Psoas muscle (tissue), 8 donors: Measurements from ENCODE around the gene PGAM5. TPM values are rescaled to one million over a fixed set of nuclear protein-coding genes. Genes with fewer than 3 reads are reported as not detected.

Experiments
- ATAC-seq, 4 donors: fragments of 200-7000 bp; cut with Tn5 transposase; one replicate each; pipeline ENCODE4 v1.9.1; 2020; ENCODE audit warnings: moderate library complexity in 3 of 4, mild to moderate bottlenecking in 2 of 4
- DNase-seq, 2 donors: peaks; one replicate each; pipeline ENCODE4 v3.0.0-alpha.2; 2020
- H3K27ac ChIP-seq: fragments of 200-600 bp; one replicate; pipeline ENCODE4 v1.8.0; 2022
- H3K27me3 ChIP-seq, 3 donors: fragments of 200-600 bp in 1 of 3; one replicate each; pipeline versions ENCODE4 v1.6.1 to v1.8.0; 2013 to 2022; ENCODE audit warnings: low read length in 2 of 3, mild to moderate bottlenecking in 2 of 3, moderate library complexity in 1 of 3; ENCODE audit not compliant: insufficient read depth in 3 of 3
- H3K36me3 ChIP-seq, 2 donors: fragments of 200-600 bp in 1 of 2; one replicate each; pipeline versions ENCODE4 v1.6.1 to v1.8.0; 2013 to 2022; ENCODE audit warnings: low read depth in 1 of 2, mild to moderate bottlenecking in 1 of 2, moderate library complexity in 1 of 2; ENCODE audit not compliant: insufficient read depth in 1 of 2
- H3K4me1 ChIP-seq: fragments of 200-600 bp; one replicate; pipeline ENCODE4 v1.8.0; 2022
- H3K4me3 ChIP-seq: fragments of 200-600 bp; one replicate; pipeline ENCODE4 v1.8.0; 2022; ENCODE audit warnings: mild to moderate bottlenecking
- H3K9me3 ChIP-seq: fragments of 200-600 bp; one replicate; pipeline ENCODE4 v1.8.0; 2022
- CTCF ChIP-seq: fragments of 200-600 bp; IDR thresholded peaks from one replicate; pipeline ENCODE4 v1.8.0; 2022; ENCODE audit warnings: antibody characterized with exemption
- WGBS, 3 donors: extraction: QIAGEN DNeasy Blood & Tissue Kit; methylation state at CpG; one replicate each; pipeline versions ENCODE4 v1.1.6 to v1.1.7; 2013; 5-methylcytosine and 5-hydroxymethylcytosine counted together
- intact Hi-C, 2 donors: fragments of 100-400 bp; cut with DNase I; formaldehyde crosslinking; loops; one replicate each; pipeline versions ENCODE4 v1.11.0 to v1.14.2; 2022
- polyA plus RNA-seq, 3 donors: library from polyadenylated mRNA; stranded (reverse); fragments of 200-250 nt; gene quantifications; one replicate each; pipeline ENCODE4 v1.2.3, GENCODE V29; 2013
- total RNA-seq, 4 donors: library from RNA; stranded (reverse); fragmentation: NEBNext Ultra II Directional in 2 of 4; extraction: Animal tissue kit (Norgen Biotek cat#: 25700) in 2 of 4; gene quantifications; one replicate each; pipeline versions ENCODE4 v1.2.1 to v1.2.4, GENCODE V29; 2021 to 2023
- donor health status: healthy with polysubstance abuse.
- donor health status: DM: no; HTN: no; CAD: no; lungs with moderate emphysema.
- donor health status: Bipolar disorder and iron deficiency.
- donor health status: healthy.
- donor health status: DM: yes; HTN: yes; CAD: no.
- donor health status: DM: no; HTN: no; CAD: no.
- donor health status: DM: no; HTN: no; CAD: no.
- donor health status: DM: yes; HTN: yes; CAD: no.

Gene PGAM5
- total and polyA plus RNA-seq, 7 donors = 25.3 to 62.0 (median 47.2) TPM

GRCh38 chr12:132771126-132771838 lies 60.6 kb downstream of the PGAM5 start:
- no peak overlapping the region for H3K27ac ChIP-seq
- TF ChIP-seq CTCF = no peak
- DNase-seq (no peak), ATAC-seq (no peak)
- intact Hi-C loops = loop anchor here in 1 of 2 donors (5.0 kb wide), 1 partner anchor 36 kb away; no protein-coding TSS in a partner anchor
- H3K4me1 ChIP-seq = peaks cover 14% of the 10 kb centered on the region
- peaks cover 5 to 65% of the 10 kb centered on the region in 2 donors for H3K36me3 ChIP-seq
- no peaks in the 10 kb centered on the region for H3K9me3 ChIP-seq
- 91 to 93% (median 92%) methylated on average over 15 of the region's 15 CpGs for WGBS, 3 donors
- H3K4me3 ChIP-seq = no peak overlapping the region
- no peaks in the 10 kb centered on the region for H3K27me3 ChIP-seq

Other genes with a start within 250 kb of the PGAM5 start
- 10 to 100 TPM; 40.1 to 54.5 (median 43.0) TPM for gene FBRSL1, start 220.7 kb upstream of the PGAM5 start, total RNA-seq
- 10 to 100 TPM; 23.0 to 37.8 (median 32.8) TPM for gene FBRSL1, start 220.7 kb upstream of the PGAM5 start, polyA plus RNA-seq
- under 1 TPM in 1 of 4 donors, not detected in 3; 0.32 TPM for gene LRCOL1, start 100.3 kb upstream of the PGAM5 start, total RNA-seq
- gene LRCOL1, start 100.3 kb upstream of the PGAM5 start, polyA plus RNA-seq = under 1 TPM in 1 of 3 donors, not detected in 2; 0.13 TPM
- not detected for gene P2RX2, start 92.1 kb upstream of the PGAM5 start, total RNA-seq
- under 1 TPM in 1 of 3 donors, not detected in 2; 0.01 TPM for gene P2RX2, start 92.1 kb upstream of the PGAM5 start, polyA plus RNA-seq
- gene POLE, start 23.5 kb upstream of the PGAM5 start, total RNA-seq = 10 to 100 TPM in 3 of 4 donors, 1 to 10 TPM in 1; 6.7 to 15.1 (median 11.7) TPM
- 1 to 10 TPM; 4.2 to 6.0 (median 5.4) TPM for gene POLE, start 23.5 kb upstream of the PGAM5 start, polyA plus RNA-seq
- gene PXMP2, start 23.3 kb upstream of the PGAM5 start, total RNA-seq = 10 to 100 TPM; 13.1 to 36.8 (median 19.3) TPM
- gene PXMP2, start 23.3 kb upstream of the PGAM5 start, polyA plus RNA-seq = 10 to 100 TPM; 22.4 to 28.7 (median 23.7) TPM
- gene ANKLE2, start 51.0 kb downstream of the PGAM5 start, total RNA-seq = 10 to 100 TPM; 25.0 to 56.2 (median 31.8) TPM
- 10 to 100 TPM; 24.1 to 43.5 (median 29.7) TPM for gene ANKLE2, start 51.0 kb downstream of the PGAM5 start, polyA plus RNA-seq
- gene GOLGA3, start 118.0 kb downstream of the PGAM5 start, total RNA-seq = 10 to 100 TPM; 25.2 to 40.8 (median 31.5) TPM
- gene GOLGA3, start 118.0 kb downstream of the PGAM5 start, polyA plus RNA-seq = 10 to 100 TPM in 2 of 3 donors, 1 to 10 TPM in 1; 7.5 to 32.6 (median 14.0) TPM
- 10 to 100 TPM in 2 of 4 donors, 1 to 10 TPM in 2; 7.9 to 13.8 (median 11.3) TPM for gene CHFR, start 176.8 kb downstream of the PGAM5 start, total RNA-seq
- 10 to 100 TPM in 1 of 3 donors, 1 to 10 TPM in 2; 7.0 to 15.0 (median 9.8) TPM for gene CHFR, start 176.8 kb downstream of the PGAM5 start, polyA plus RNA-seq
- 1 to 10 TPM; 6.6 to 8.8 (median 7.8) TPM for gene ZNF605, start 245.5 kb downstream of the PGAM5 start, total RNA-seq
- gene ZNF605, start 245.5 kb downstream of the PGAM5 start, polyA plus RNA-seq = 1 to 10 TPM; 1.6 to 4.1 (median 2.5) TPM